GM23338 (cell line): ENCODE measurements around the gene PMVK. TPM values are rescaled to one million over a fixed set of nuclear protein-coding genes. Genes with fewer than 3 reads are reported as not detected.

Source experiments
- ATAC-seq: fragments of 200-7000 bp; cut with Tn5 transposase; 3 replicates; pipeline ENCODE4 v1.9.1; 2020
- DNase-seq: peaks from one replicate; pipeline ENCODE4 v3.0.0-alpha.2; 2015; ENCODE audit warnings: low spot score
- H2AFZ ChIP-seq: fragments of 200-600 bp; sonication (generic); 2 replicates; pipeline ENCODE4 v1.8.0; 2016; ENCODE audit warnings: antibody characterized with exemption, mild to moderate bottlenecking, moderate library complexity
- H3F3A ChIP-seq: fragments of 200-600 bp; sonication (generic); replicated peaks from 2 replicates; pipeline ENCODE4 v1.8.0; 2017; ENCODE audit warnings: antibody characterized with exemption, mixed run types, low read depth
- H3K27ac ChIP-seq: fragments of 200-600 bp; sonication (generic); 2 replicates; pipeline ENCODE4 v1.6.1; 2016; ENCODE audit warnings: low read depth
- H3K27me3 ChIP-seq: fragments of 200-600 bp; sonication (generic); 2 replicates; pipeline ENCODE4 v1.8.0; 2016; ENCODE audit warnings: mild to moderate bottlenecking, mixed run types, moderate library complexity; ENCODE audit not compliant: insufficient read depth
- H3K36me3 ChIP-seq: fragments of 200-600 bp; sonication (generic); 2 replicates; pipeline ENCODE4 v1.8.0; 2016; ENCODE audit warnings: mild to moderate bottlenecking; ENCODE audit not compliant: insufficient read depth
- H3K4me1 ChIP-seq: fragments of 200-600 bp; sonication (generic); 2 replicates; pipeline ENCODE4 v1.8.0; 2016; ENCODE audit warnings: mild to moderate bottlenecking, moderate library complexity; ENCODE audit not compliant: insufficient read depth
- H3K4me2 ChIP-seq: fragments of 200-600 bp; sonication (generic); 2 replicates; pipeline ENCODE4 v1.7.1; 2017; ENCODE audit warnings: mixed run types
- H3K4me3 ChIP-seq: fragments of 200-600 bp; sonication (generic); 2 replicates; pipeline ENCODE4 v1.6.1; 2016; ENCODE audit warnings: mixed run types
- H3K79me2 ChIP-seq: fragments of 200-600 bp; sonication (generic); replicated peaks from 2 replicates; pipeline ENCODE4 v1.8.0; 2017; ENCODE audit warnings: mild to moderate bottlenecking; ENCODE audit not compliant: insufficient read depth
- H3K9me2 ChIP-seq: fragments of 200-600 bp; sonication (generic); 2 replicates; pipeline ENCODE4 v1.8.0; 2017; ENCODE audit not compliant: insufficient read depth
- H4K20me1 ChIP-seq: fragments of 200-600 bp; sonication (generic); replicated peaks from 2 replicates; pipeline ENCODE4 v1.8.0; 2017; ENCODE audit warnings: mild to moderate bottlenecking; ENCODE audit not compliant: insufficient read depth
- H3K27ac Mint-ChIP-seq: 2 replicates; pipeline ENCODE4 v1.8.0; 2020; ENCODE audit warnings: inconsistent platforms, mild to moderate bottlenecking, moderate library complexity, mixed read lengths
- H3K27me3 Mint-ChIP-seq: 3 replicates; pipeline ENCODE4 v1.8.0; 2022; ENCODE audit warnings: low read depth, mild to moderate bottlenecking, moderate library complexity, mixed read lengths, inconsistent platforms; ENCODE audit not compliant: insufficient read depth, poor library complexity
- H3K36me3 Mint-ChIP-seq: 3 replicates; pipeline ENCODE4 v1.8.0; 2021; ENCODE audit warnings: low read depth, mild to moderate bottlenecking, inconsistent platforms, moderate library complexity, mixed read lengths
- H3K4me1 Mint-ChIP-seq: 3 replicates; pipeline ENCODE4 v1.8.0; 2020; ENCODE audit warnings: mild to moderate bottlenecking, inconsistent platforms, mixed read lengths
- H3K4me3 Mint-ChIP-seq: 3 replicates; pipeline ENCODE4 v1.8.0; 2021; ENCODE audit warnings: moderate library complexity, mild to moderate bottlenecking, inconsistent platforms, mixed read lengths
- H3K9me3 Mint-ChIP-seq: 3 replicates; pipeline ENCODE4 v1.8.0; 2020; ENCODE audit warnings: moderate library complexity, mild to moderate bottlenecking, inconsistent platforms, mixed read lengths
- CREB1 ChIP-seq: fragments of 250-450 bp; sonication (Bioruptor Pico); IDR thresholded peaks from 2 replicates; pipeline ENCODE4 v1.5.0; 2020; ENCODE audit warnings: low read depth, mild to moderate bottlenecking, moderate library complexity
- CTCF ChIP-seq, 2 experiments: fragments of 200-600 bp in 1 of 2; sonication (generic) in 1 of 2; conservative IDR thresholded peaks; 2 replicates each; pipeline versions ENCODE4 v1.5.1 to v1.6.1; 2016 to 2017; ENCODE audit warnings: antibody characterized with exemption in 2 of 2, low read depth in 2 of 2, mild to moderate bottlenecking in 2 of 2, moderate library complexity in 1 of 2
- ETS1 ChIP-seq: IDR thresholded peaks from 2 replicates; pipeline ENCODE4 v1.6.1; 2016; ENCODE audit warnings: antibody characterized with exemption
- EZH2 ChIP-seq: fragments of 200-600 bp; sonication (generic); IDR thresholded peaks from one replicate; pipeline ENCODE4 v1.8.0; 2017; ENCODE audit warnings: antibody characterized with exemption, mild to moderate bottlenecking, low read depth; ENCODE audit not compliant: unreplicated experiment
- JUNB ChIP-seq: IDR thresholded peaks from one replicate; pipeline ENCODE4 v1.6.1; 2016; ENCODE audit warnings: antibody characterized with exemption; ENCODE audit not compliant: unreplicated experiment
- NANOG ChIP-seq: IDR thresholded peaks from 2 replicates; pipeline ENCODE4 v1.6.1; 2016; ENCODE audit warnings: antibody characterized with exemption, borderline replicate concordance
- REST ChIP-seq: IDR thresholded peaks from one replicate; pipeline ENCODE4 v1.6.1; 2018; ENCODE audit warnings: antibody characterized with exemption; ENCODE audit not compliant: unreplicated experiment
- ZNF114 ChIP-seq: fragments of 250-450 bp; sonication (Bioruptor Pico); IDR thresholded peaks from 2 replicates; pipeline ENCODE4 v1.5.0; 2020; ENCODE audit warnings: mild to moderate bottlenecking, moderate library complexity
- ZNF331 ChIP-seq: fragments of 250-450 bp; sonication (Bioruptor Pico); IDR thresholded peaks from 2 replicates; pipeline ENCODE4 v1.5.0; 2020; ENCODE audit warnings: low read depth, mild to moderate bottlenecking, moderate library complexity
- polyA plus RNA-seq: library from polyadenylated mRNA; unstranded; fragments of >200 nt; fragmentation: Nextera tagmentation; extraction: Ambion mirVana; gene quantifications from 2 replicates; pipeline ENCODE4 v1.2.1, GENCODE V29; 2016
- total RNA-seq: library from RNA; depleted of rRNA; stranded (reverse); fragments of >200 nt; shearing (Covaris generic); gene quantifications from 2 replicates; pipeline ENCODE4 v1.2.3, GENCODE V29; 2014

PMVK gene
- total and polyA plus RNA-seq, 2 experiments from 2014 or later: 8.1 to 25.0 TPM

GRCh38 chr1:154902938-154903566 lies 33.5 kb downstream of the PMVK start:
- TF ChIP-seq CTCF (conservative IDR thresholded peaks at IDR 0.05; ENCODE audit: low read depth in 2 of 2) (no peak), ETS1 (no peak), EZH2 (no peak), CREB1 (CRISPR knock-in tag) (no peak), REST (no peak), ZNF331 (CRISPR knock-in tag) (no peak), NANOG (no peak), JUNB (no peak), ZNF114 (no peak)
- Histone ChIP-seq H3K4me3 (no peak overlapping the region), H3F3A (no peaks in the 10 kb centered on the region), H3K36me3 (no peaks in the 10 kb centered on the region), H3K4me1 (no peaks in the 10 kb centered on the region), H3K79me2 (no peaks in the 10 kb centered on the region), H4K20me1 (no peaks in the 10 kb centered on the region), H3K27me3 (no peaks in the 10 kb centered on the region), H3K9me2 (no peaks in the 10 kb centered on the region), H2AFZ (peak overlapping the region; percentile 39; the same call in 1 of the 2 replicates), H3K4me2 (no peak overlapping the region), H3K27ac (no peak overlapping the region)
- H3K4me1 Mint-ChIP-seq: no peaks in the 10 kb centered on the region
- no peak for DNase-seq
- H3K9me3 Mint-ChIP-seq: peaks cover 15% of the 10 kb centered on the region
- peaks cover 5% of the 10 kb centered on the region; the same call in 2 of the 3 replicates for H3K36me3 Mint-ChIP-seq
- no peak for ATAC-seq
- H3K4me3 Mint-ChIP-seq: no peak overlapping the region
- no peak overlapping the region for H3K27ac Mint-ChIP-seq
- peaks cover 4% of the 10 kb centered on the region for H3K27me3 Mint-ChIP-seq
